Sigmoid colon (tissue), 4 donors: Measurements from ENCODE around the gene CMPK1.

ENCODE experiments used
- CTCF ChIP-seq, 4 experiments: fragments of 450-650 bp in 3 of 4; fragments of 200-600 bp in 1 of 4; IDR thresholded peaks; one replicate each; pipeline ENCODE4 v1.5.1; 2016 to 2019; ENCODE audit warnings: antibody characterized with exemption in 4 of 4, mild to moderate bottlenecking in 3 of 4, moderate library complexity in 2 of 4
- EP300 ChIP-seq, 4 donors: sonication (generic); formaldehyde crosslinking; IDR thresholded peaks; one replicate each; pipeline ENCODE4 v1.6.1; 2017; ENCODE audit warnings: antibody characterized with exemption in 4 of 4
- POLR2A ChIP-seq, 2 donors: fragments of 450-650 bp; IDR thresholded peaks; one replicate each; pipeline ENCODE4 v1.6.1; 2016; ENCODE audit warnings: antibody characterized with exemption in 2 of 2, mild to moderate bottlenecking in 2 of 2, moderate library complexity in 2 of 2
- POLR2AphosphoS5 ChIP-seq, 4 donors: sonication (generic); formaldehyde crosslinking; IDR thresholded peaks; one replicate each; pipeline ENCODE4 v1.6.1; 2017; ENCODE audit warnings: antibody characterized with exemption in 4 of 4

- TF ChIP-seq CTCF (IDR thresholded peaks at IDR 0.05), result no peak
- TF ChIP-seq POLR2AphosphoS5 (IDR thresholded peaks at IDR 0.05), result no peak
- no peak for TF ChIP-seq EP300 (IDR thresholded peaks at IDR 0.05)
- no peak for TF ChIP-seq POLR2A (IDR thresholded peaks at IDR 0.05)
Measured at GRCh38 chr1:47330212-47330611, 3.4 kb upstream of the CMPK1 start.
